Measurements from ENCODE around the gene KANSL3. TPM values are rescaled to one million over a fixed set of nuclear protein-coding genes. Genes with fewer than 3 reads are reported as not detected.
"Not testable (repeated sequence)": the region's sequence is repeated elsewhere in the genome, so short reads cannot be mapped to it uniquely, and the experiment has no call there.

KANSL3 gene
- total RNA-seq, 2 donors from 2014 or later, result 34.0 to 36.1 TPM

DNA sequence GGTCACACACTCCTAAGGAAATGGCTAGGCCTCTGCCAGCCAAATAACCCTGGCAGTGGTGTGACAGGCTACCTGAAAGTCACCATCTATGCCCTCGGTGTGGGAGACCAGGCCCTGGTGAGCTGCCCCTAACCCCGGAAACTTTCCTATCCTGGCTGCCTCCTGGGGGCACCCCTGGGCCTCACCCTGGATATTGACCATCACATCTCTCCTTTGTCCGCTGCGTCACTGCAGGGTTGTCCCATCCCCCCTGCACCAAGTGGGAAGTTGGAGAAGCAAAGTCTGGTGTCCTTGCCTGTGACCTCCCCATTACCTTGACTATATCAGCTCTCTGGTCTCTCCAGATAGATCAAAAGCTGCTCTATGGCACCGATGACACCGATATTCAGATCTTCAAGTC is 23.2 kb upstream of the KANSL3 start:
- DNase-seq (ENCODE audit: low spot score), result peak; percentile 54
- intact Hi-C loops (cut with DNase I), result no loop called here

DNA sequence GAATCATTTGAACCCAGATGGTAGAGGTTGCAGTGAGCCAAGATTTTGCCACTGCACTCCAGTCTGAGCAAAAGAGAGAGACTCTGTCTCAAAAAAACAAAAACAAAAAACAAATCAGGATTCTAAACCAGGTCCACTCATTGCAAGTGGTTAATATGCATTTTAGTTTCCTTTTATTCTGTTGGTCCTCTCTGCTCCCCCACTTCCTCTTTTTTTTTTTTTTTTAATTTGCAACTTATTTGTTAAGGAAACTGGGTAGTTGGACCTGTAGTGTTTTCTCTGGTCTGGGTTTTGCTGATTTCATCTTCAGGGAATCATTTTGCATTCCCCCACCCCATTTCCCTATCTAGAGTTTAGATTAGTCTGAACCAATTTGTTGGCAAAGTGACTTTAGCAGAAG is 18.4 kb upstream of the KANSL3 start:
- intact Hi-C loops (cut with DNase I), result no loop called here
- DNase-seq (ENCODE audit: low spot score), result no peak

DNA sequence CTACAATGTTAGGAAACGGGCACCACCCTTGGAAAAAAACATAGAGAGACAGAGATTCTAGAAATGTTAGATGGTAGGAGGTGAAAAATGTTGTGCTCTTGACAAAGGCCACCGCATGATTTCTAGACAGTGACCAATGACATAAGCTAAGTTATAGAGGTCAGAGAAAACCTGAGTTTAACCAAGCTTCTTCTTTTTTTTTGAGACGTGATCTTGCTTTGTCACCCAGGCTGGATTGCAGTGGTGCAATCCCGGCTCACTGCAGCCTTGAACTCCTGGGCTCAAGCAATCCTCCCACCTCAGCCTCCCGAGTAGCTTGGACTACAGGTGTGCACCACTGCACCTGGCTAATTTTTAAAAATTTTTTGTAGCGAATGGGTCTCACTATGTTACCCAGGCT is 17.4 kb upstream of the KANSL3 start:
- no peak for DNase-seq (ENCODE audit: low spot score)
- intact Hi-C loops (cut with DNase I), result no loop called here

DNA sequence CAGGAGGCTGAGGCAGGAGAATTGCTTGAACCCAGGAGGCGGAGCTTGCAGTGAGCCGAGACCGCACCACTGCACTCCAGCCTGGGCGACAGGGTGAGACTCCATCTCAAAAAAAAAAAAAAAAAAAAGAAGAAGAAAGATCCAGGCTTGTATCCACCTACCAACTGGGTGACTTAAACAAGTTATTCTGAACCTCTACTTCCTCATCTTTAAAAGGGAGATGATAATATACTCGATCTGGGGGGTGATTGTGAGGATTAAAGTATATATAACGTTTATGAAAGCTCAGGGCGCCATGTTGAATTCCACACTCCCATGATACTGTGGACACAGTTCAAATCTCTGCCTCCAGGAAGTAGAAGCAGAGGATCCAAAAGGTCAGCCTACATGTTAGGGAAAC is 16.7 kb upstream of the KANSL3 start:
- intact Hi-C loops (cut with DNase I); DNase-seq (ENCODE audit: low spot score): not testable (repeated sequence)

DNA sequence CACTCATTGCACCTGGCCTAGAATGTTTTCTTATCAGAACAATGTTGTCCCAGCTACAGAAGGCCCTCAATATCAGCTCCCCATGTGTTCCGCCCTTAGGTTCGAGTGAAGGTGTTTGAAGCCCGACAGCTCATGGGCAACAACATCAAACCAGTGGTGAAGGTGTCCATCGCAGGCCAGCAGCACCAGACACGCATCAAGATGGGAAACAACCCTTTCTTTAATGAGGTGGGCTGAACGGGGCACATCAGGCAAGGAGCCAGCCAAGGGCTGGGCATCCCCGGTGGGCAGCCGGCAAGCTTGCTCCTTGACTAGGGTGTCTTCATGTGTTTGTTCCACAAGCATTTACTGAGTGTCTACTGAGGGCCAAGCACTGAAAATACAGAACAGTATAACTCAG is 13.7 kb upstream of the KANSL3 start:
- intact Hi-C loops (cut with DNase I), result no loop called here
- DNase-seq (ENCODE audit: low spot score), result no peak

DNA sequence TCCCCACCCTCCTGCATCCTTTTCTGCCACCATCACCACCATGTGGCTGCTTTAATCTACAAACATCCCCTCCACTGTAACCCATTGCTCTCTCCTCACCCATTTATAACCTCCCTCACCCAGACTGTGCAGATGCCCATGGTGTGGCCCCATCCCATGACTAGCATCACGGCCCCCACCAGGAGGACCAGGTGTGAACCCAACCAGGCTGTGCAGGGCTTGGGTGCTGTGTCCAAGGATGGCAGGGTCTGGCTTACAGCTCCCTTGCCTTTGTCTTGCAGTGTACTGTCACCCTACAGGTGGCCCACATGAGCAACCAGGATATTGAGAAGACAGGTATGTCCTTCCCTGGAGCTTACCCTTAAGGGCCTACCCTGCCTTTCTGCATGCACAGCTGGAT is 11.2 kb upstream of the KANSL3 start:
- intact Hi-C loops (cut with DNase I), result no loop called here

DNA sequence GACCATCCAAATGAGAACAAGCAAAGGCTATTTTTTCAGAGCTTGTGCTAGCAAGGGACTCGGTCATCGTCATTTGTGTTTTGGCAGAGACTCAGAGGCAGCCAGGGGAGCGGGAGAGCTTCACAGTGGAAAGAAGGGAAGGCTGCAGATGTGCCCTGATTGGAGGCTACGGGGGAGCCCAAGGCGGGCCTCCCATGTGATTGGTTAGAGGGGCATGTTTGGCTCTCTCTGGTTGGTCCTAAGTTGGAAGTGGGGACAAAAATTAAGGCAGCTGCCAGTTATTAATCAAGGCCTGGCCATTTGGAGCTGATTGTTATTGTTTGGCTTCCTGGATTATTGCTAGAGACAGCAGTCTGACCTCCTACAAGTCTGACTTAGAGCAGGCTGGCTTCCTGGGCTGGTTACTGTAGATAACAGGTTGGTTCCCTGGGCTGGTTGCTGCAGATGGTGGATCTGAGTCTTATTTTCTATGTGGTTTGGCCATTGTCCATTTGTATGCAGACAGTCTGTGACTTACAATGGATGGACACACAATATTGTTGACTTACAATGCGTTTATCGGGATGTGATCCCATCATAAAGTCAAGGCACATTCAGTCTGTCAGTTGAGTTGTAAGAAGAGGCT is 10.3 kb upstream of the KANSL3 start:
- intact Hi-C loops (cut with DNase I), result no loop called here
- no peak for DNase-seq (ENCODE audit: low spot score)

More for the DNA sequence above, 11.2 kb upstream of the KANSL3 start:
- no peak for DNase-seq (ENCODE audit: low spot score)

DNA sequence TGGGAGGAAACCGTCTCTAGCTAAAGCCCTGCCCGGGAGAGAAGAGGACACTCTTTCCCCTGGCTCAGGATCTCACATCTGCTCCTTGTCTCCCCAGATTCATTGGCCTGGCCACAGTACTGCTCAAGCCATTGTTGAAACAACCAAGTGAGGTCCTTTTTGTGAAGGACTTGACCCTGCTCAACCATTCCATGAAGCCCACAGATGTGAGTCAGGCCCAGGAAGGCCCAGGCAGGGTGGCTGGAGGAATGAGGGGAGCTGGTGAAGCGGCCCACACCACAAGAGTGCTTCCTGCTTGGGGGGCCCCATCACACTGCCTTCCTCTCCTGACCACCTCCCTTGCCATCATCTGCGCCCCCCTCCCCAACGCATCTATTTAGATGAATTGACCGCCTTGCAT is 9.6 kb upstream of the KANSL3 start:
- intact Hi-C loops (cut with DNase I), result no loop called here
- no peak for DNase-seq (ENCODE audit: low spot score)

DNA sequence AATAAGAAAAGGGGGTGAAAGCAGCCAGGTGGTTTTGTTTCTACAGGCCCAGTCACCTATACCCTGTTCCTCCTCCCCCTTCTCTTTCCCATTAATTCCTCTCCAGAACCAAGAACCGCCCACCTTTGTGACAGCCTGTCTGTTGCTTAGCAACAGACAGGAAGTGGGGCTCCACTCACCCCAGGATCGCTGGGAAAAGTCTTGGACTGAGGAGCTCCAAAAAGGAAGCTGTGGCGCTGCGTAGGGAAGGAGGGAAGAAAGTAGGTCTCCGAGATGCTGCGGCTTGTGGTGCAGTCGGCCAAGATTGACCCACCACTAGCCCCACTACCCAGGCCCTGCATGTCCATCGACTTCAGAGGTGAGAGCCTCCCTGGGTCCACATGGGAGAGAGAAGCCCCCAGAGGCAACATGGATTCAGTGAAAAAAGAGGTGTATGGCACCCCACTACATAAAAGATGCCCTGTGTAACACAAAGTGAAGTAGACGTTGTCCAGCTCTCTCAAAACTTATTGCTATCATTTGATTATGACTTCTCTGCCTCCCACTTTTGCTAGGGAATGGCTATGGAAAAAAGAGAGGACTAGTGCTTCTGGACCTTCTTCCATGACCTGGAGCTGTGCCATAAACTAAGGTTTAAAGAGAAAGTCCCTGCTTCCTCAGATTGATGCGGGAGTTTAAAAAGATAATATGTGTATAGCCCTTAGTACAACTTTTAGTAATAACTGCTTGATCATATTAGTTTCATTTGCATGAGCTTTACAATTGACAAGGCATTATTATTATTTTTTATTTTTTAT is 4.7 kb upstream of the KANSL3 start, which contains the start of gene FER1L5:
Gene FER1L5, plus strand, starts transcription at position 201 of the 797 bp plus-strand sequence. Its CDS starts 73 bp downstream, at position 274.
- DNase-seq (ENCODE audit: low spot score), result no peak
- intact Hi-C loops (cut with DNase I), result no loop called here

DNA sequence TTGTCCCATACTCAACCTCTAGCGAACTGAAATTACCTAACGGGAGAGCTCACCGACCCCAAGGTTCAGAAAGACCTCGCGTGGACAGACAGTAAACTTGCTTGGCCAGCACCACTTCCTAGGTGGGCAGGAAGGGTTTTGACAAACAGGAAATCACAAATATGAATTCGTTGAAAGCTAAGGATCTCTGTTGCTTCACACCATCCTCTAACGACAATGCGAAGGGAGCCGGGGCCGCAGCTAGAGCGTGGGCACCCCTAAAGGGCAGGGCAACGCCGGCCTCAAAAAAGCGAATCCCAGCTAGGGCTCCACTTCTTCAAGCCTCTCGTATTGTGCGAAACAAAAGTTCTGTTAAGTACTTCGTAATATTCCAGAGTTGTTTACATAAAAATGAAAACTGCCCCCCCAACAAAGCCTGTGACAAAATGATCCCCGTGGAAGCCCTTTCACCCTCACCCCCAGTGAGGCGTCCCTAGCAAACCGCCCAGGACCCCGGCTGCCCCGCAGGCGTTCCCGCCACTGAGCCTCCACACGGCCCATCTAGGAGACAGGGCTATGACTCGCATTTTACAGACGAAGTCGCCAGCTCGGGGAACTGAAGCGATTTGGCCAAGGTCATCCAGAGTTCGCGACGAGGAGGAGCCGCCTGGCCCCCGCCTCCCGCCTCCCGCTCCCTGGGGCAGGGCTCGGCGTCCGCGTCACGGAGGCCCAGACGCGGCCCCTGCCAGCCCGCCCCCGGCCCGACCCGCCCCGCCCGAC is 548 bp downstream of the KANSL3 start:
- DNase-seq (ENCODE audit: low spot score), result peak; percentile 98
- intact Hi-C loops (cut with DNase I), result no loop called here

DNA sequence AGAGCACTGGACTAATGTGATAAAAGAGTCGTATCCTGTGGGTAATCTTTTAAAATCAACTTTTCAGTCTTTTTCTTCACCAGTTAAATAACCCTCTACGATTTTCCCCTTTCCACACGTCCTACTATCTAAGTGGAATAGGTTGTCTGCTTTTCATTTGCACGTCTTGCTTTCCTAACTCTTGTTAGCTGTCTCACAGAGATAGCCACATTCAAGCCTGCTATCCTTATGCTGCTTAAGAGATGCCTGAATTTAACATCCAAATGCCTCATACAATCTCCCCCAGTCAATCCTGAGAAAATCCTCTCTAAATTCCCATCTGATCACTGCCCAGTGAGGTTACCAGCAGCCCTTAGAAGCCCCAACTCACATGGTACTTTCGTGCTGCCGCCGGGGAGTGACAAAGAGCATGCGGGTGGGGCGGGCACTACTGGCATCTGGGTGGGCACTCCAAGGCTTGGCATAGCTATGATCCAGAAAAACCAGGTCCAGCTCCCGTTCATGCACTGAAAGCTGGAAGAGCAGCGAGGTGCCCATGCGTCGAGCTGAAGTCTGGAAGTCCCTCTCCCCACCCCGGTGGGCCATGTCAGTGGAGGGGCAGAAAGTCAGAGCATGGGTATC is 1.5 kb downstream of the KANSL3 start:
- DNase-seq (ENCODE audit: low spot score), result no peak
- intact Hi-C loops (cut with DNase I), result no loop called here

DNA sequence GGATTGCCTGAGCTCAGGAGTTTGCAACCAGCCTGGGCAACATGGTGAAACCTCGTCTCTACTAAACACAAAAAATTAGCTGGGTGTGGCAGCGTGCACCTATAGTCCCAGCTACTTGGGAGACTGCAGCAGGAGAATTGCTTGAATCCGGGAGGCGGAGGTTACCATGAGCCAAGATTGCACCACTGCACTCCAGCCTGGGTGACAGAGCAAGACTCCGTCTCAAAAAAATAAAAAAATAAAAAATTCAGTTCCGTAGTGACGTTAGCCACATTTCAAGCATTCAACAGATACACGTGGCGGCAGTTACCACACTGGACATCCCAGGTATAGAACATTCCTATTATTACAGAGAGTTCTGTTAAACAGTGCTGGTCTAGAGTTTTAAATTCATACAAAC is 4.5 kb downstream of the KANSL3 start:
- intact Hi-C loops (cut with DNase I), result no loop called here
- no peak for DNase-seq (ENCODE audit: low spot score)

DNA sequence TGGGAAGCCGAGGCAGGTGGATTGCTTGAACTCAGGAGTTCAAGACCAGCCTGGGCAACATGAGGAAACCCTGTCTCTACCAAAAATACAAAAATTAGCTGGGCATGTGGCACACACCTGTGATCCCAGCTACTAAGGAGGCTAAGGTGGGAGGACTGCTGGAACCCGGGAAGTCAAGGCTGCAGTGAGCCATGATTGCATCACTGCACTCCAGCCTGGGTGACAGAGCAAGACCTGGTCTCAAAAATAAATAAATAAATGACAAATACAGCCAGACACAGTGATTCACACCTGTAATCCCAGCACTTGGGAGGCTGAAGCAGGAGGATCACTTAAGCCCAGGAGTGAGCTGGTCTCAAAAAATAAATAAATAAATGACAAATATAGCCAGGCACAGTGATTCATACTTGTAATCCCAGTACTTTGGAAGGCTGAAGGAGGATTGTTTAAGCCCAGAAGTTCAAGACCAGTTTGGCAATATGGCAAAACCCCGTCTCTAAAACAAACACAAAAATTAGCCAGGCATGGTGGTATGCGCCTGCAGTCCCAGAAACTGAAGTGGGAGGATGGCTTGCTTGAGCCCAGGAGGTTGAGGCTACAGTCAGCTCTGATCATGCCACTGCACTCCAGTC is 6.2 kb downstream of the KANSL3 start:
- intact Hi-C loops (cut with DNase I), result no loop called here

DNA sequence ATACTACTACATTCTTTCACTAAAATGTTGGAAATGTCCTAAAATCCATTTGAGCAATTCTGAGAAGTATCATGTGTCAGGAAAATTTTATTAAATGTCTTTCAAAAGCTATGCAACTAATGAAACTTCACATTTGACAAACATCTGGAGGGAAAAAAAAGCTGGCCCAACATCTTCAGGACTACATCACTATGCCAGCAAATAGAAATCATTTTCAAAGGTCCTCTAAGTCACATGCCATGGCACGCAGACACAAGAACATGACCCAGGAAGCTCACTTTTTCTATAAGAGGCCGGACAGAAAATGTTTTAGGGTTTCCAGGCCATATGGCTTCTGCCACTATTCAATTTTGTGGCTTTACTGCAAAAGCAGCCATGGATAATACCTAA is 11.6 kb downstream of the KANSL3 start:
- intact Hi-C loops (cut with DNase I), result no loop called here

More for the DNA sequence above, 6.2 kb downstream of the KANSL3 start:
- DNase-seq (ENCODE audit: low spot score), result no peak

DNA sequence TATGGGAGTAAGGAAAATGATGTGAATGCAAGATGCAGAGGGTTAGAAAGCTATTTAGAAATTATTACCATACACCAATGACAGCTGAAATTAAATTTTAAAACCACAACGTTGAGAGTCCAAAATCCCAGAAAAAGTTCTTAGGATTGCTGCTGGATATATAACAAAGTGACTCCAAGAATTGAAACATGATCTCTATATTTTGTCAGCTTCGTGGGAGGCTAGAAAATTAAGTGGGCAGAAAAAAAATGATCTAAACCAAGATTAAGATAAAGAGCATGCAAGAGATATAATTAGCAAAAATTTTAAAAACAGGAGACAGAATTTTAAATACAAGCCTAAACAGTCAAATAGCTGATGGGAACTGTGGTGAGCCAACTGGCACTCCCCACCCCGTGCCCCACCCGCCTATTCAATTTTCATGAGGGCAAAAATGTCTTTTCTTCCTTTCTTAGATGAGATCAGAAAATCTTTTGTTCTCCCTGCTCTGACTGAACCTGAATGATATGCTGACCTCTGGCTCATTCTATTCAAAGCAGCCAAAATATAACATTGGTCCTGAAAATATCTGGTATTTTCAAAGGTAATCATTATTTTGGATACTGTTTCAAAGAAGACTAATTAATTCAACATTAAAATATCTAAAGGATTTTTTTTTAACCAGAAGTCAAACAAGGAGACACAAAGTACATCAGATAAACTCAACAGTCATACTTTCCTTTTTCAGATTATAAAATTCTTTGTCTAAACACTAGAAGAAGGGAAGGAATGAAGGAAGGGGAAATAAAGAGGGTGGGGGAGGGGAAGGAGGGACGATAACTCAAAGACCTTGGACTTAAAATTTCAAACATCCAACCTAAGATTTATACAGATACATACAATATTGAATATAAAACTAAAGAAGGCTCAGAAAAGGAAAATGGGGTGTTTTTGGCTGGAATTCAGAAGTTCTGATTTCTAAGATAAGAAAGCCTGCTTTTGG is 12.2 kb downstream of the KANSL3 start:
- intact Hi-C loops (cut with DNase I), result no loop called here
- DNase-seq (ENCODE audit: low spot score), result no peak

More for the DNA sequence above, 11.6 kb downstream of the KANSL3 start:
- no peak for DNase-seq (ENCODE audit: low spot score)

DNA sequence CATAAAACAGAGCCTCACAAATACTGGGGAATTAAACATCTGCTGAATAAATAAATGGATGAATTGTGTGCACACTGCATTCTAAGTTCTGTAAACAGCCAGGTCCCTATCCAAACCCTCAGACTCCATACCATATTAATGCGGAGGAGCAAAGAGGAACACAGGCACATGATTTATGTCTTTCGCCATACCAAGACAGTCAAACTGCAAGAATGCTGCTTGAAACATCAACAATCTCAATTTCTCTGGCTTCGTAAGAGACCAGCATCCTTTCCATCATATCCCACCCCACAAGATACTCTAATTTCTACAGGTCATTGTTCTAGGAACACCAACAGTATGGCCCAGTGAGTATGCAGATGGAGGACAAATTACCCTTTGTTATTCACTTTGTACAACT is 15.0 kb downstream of the KANSL3 start:
- intact Hi-C loops (cut with DNase I), result no loop called here

DNA sequence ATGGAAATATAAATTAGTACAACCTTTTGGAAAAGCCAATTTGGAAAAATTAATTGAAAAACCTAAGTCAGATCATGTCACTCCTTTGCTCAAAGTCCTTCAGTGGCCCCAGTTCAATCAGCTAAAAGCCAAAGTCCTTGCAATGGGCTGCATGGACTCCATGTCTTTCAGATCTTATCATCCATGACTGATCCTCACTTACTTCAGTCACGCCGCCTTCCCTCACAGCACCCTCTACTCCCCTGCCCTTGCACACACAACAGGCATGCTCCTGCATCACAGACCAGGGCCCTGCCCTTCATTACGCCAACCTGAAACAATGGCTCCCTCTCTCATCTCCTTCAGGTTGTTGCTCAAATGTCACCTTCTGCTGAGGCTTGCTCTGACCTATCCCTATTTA is 15.6 kb downstream of the KANSL3 start:
- intact Hi-C loops (cut with DNase I), result no loop called here
- no peak for DNase-seq (ENCODE audit: low spot score)

More for the DNA sequence above, 15.0 kb downstream of the KANSL3 start:
- no peak for DNase-seq (ENCODE audit: low spot score)

DNA sequence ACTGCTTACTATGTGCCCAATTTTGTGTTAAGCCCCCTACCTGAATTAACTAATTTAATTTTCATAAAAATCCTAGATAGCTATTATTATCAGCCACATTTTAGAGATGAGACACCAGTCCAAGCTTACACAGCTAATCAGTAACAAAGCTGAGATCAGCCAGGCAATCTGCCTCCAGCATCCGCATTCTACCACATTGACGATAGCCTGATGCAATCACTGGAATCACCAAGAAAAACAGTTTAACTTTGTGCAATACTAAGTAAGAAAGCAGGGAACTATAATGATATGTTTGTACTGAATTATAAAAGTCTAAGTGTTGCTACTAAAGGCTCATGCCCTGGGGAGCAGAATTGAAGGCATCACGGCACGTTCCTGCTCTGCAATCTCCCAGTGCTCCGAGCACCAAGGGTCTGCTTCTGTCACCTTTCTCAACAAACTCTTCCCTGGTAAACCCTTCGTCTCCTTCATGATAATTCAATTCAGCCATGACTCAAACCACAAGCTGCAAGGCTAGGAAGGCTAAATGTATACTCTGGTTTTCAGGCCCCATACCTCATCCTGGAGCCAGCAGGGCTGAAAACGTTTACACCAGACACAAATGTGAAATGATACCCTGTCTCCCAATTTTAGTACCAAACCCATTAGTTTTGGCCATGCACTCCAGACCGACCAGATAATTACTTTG is 19.4 kb downstream of the KANSL3 start:
- no peak for DNase-seq (ENCODE audit: low spot score)
- intact Hi-C loops (cut with DNase I), result no loop called here
